NB4 (cell line): ENCODE data around the gene VAV3.

Experiments used
- DNase-seq: peaks from one replicate; pipeline ENCODE4 v3.0.0; 2010; ENCODE audit warnings: low read depth
- H3K4me3 ChIP-seq: one replicate; pipeline ENCODE4 v1.5.1; 2011; ENCODE audit warnings: mild to moderate bottlenecking, low read depth, low read length, moderate library complexity
- CTCF ChIP-seq: IDR thresholded peaks from one replicate; pipeline ENCODE4 v1.5.1; 2012; ENCODE audit warnings: low read depth, low read length
- MAX ChIP-seq: IDR thresholded peaks from 2 replicates; pipeline ENCODE4 v1.6.1; 2011; ENCODE audit warnings: low read depth, low read length
- MYC ChIP-seq: IDR thresholded peaks from 2 replicates; pipeline ENCODE4 v1.6.1; 2011; ENCODE audit warnings: low read depth, low read length
- POLR2A ChIP-seq: IDR thresholded peaks from 2 replicates; pipeline ENCODE4 v1.6.1; 2011; ENCODE audit warnings: mild to moderate bottlenecking; ENCODE audit not compliant: insufficient read length; ENCODE audit errors: extremely low read depth

The VAV3 gene

GRCh38 chr1:107633596-107633995 lies 331.4 kb downstream of the VAV3 start:
- no peak for DNase-seq
- TF ChIP-seq MAX (no peak), CTCF (no peak), POLR2A (no peak), MYC (no peak)
- no peak overlapping the region for H3K4me3 ChIP-seq

- no peak overlapping the region for H3K4me3 ChIP-seq
- TF ChIP-seq MAX (no peak), CTCF (no peak), POLR2A (no peak), MYC (no peak)
- no peak for DNase-seq
Measured at GRCh38 chr1:107626073-107626796, 338.7 kb downstream of the VAV3 start.

- DNase-seq = no peak
- no peak for TF ChIP-seq POLR2A
- TF ChIP-seq MYC = no peak
- no peak for TF ChIP-seq CTCF
- no peak for TF ChIP-seq MAX
- H3K4me3 ChIP-seq = no peak overlapping the region
Measured at GRCh38 chr1:107625405-107626029, 339.5 kb downstream of the VAV3 start.

GRCh38 chr1:107623431-107623830 lies 341.5 kb downstream of the VAV3 start:
- no peak for TF ChIP-seq MYC
- no peak for TF ChIP-seq POLR2A
- TF ChIP-seq CTCF = no peak
- TF ChIP-seq MAX = no peak
- no peak overlapping the region for H3K4me3 ChIP-seq
- DNase-seq = no peak

GRCh38 chr1:107622966-107623365 lies 342.0 kb downstream of the VAV3 start:
- TF ChIP-seq MAX = no peak
- TF ChIP-seq MYC = no peak
- no peak for TF ChIP-seq POLR2A
- no peak for TF ChIP-seq CTCF
- no peak for DNase-seq
- H3K4me3 ChIP-seq = no peak overlapping the region
